Testis (tissue), 3 donors: ENCODE results near the gene KRTDAP. TPM values are rescaled to one million over a fixed set of nuclear protein-coding genes. Genes with fewer than 3 reads are reported as not detected.

Source experiments
- DNase-seq: peaks from one replicate; pipeline ENCODE4 v3.0.0-alpha.2; 2019
- H3K27ac ChIP-seq, 2 donors: fragments of 200-600 bp; sonication (generic); one replicate each; pipeline ENCODE4 v1.5.1; 2019
- H3K27me3 ChIP-seq: fragments of 200-600 bp; sonication (generic); one replicate; pipeline ENCODE4 v1.5.1; 2019
- H3K36me3 ChIP-seq: fragments of 200-600 bp; sonication (generic); one replicate; pipeline ENCODE4 v1.5.1; 2017; ENCODE audit warnings: low read depth; ENCODE audit errors: missing control alignments
- H3K4me1 ChIP-seq: fragments of 200-600 bp; sonication (generic); one replicate; pipeline ENCODE4 v1.5.1; 2019
- H3K4me3 ChIP-seq, 2 donors: fragments of 200-600 bp; sonication (generic); one replicate each; pipeline ENCODE4 v1.5.1; 2017 to 2019
- H3K9me3 ChIP-seq: fragments of 200-600 bp; sonication (generic); one replicate; pipeline ENCODE4 v1.5.1; 2017
- POLR2A ChIP-seq: fragments of 450-650 bp; IDR thresholded peaks from one replicate; pipeline ENCODE4 v1.6.1; 2017; ENCODE audit warnings: antibody characterized with exemption, mild to moderate bottlenecking, moderate library complexity
- WGBS, 2 donors: methylation state at CpG; one replicate each; pipeline ENCODE4 v1.1.5; 2018; 5-methylcytosine and 5-hydroxymethylcytosine counted together
- intact Hi-C: fragments of 100-400 bp; cut with DNase I; formaldehyde crosslinking; loops from one replicate; pipeline ENCODE4 v1.15.1; 2023; ENCODE audit warnings: low total_unique reads
- polyA plus RNA-seq: library from polyadenylated mRNA; stranded (reverse); fragments of 350-450 nt; fragmentation: Illumina TruSeq; extraction: RNeasy Lipid Tissue Mini Kit (QIAGEN cat#74804); gene quantifications from one replicate; pipeline ENCODE4 v1.2.3, GENCODE V29; 2014; ENCODE audit warnings: low read depth, low replicate concordance; ENCODE audit not compliant: insufficient read depth
- total RNA-seq, 2 donors: library from RNA; depleted of rRNA; stranded (reverse); fragments of >200 nt; gene quantifications; one replicate each; pipeline ENCODE4 v1.2.3, GENCODE V29; 2016
- TF ChIP-seq, protein P1 (sequence below), 3 experiments: fragments of 450-650 bp in 2 of 3; fragments of 200-600 bp in 1 of 3; sonication (generic) in 1 of 3; IDR thresholded peaks; one replicate each; pipeline ENCODE4 v1.5.1; 2016 to 2019; ENCODE audit warnings: antibody characterized with exemption in 3 of 3, mild to moderate bottlenecking in 2 of 3, moderate library complexity in 1 of 3

Gene KRTDAP
- total and polyA plus RNA-seq, 3 donors from 2014 or later = 2.7 to 14.5 (median 5.6) TPM

DNA sequence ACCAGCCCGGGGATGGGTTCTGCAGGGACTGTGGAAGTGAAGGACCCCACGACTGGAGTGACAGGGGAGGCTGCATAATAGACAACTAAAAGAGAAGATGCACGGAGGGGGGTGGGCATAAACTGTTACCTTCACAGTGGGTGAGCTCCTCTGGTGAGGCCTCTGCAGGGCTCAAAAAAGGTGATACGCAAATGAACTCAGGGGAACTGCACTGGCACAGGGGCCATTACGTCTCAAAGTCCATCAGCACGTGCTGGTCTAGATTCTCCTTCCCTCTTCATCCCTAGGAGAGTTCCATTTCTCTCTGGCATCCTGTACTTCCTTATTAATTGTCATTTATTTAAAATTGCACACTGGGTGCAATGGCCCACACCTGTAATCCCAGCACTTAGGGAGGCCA, 50.3 kb downstream of the KRTDAP start:
- Histone ChIP-seq H3K27ac (no peak overlapping the region), H3K4me1 (peaks cover 16% of the 10 kb centered on the region), H3K9me3 (no peaks in the 10 kb centered on the region), H3K27me3 (no peaks in the 10 kb centered on the region), H3K36me3 (no peaks in the 10 kb centered on the region), H3K4me3 (no peak overlapping the region)
- intact Hi-C loops = no loop called here
- DNase-seq = no peak
- no peak for TF ChIP-seq POLR2A
- TF ChIP-seq, protein P1, sequence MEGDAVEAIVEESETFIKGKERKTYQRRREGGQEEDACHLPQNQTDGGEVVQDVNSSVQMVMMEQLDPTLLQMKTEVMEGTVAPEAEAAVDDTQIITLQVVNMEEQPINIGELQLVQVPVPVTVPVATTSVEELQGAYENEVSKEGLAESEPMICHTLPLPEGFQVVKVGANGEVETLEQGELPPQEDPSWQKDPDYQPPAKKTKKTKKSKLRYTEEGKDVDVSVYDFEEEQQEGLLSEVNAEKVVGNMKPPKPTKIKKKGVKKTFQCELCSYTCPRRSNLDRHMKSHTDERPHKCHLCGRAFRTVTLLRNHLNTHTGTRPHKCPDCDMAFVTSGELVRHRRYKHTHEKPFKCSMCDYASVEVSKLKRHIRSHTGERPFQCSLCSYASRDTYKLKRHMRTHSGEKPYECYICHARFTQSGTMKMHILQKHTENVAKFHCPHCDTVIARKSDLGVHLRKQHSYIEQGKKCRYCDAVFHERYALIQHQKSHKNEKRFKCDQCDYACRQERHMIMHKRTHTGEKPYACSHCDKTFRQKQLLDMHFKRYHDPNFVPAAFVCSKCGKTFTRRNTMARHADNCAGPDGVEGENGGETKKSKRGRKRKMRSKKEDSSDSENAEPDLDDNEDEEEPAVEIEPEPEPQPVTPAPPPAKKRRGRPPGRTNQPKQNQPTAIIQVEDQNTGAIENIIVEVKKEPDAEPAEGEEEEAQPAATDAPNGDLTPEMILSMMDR (IDR thresholded peaks at IDR 0.05) = no peak
- WGBS, 2 donors = 84 to 92% methylated on average over 6 of the region's 6 CpGs

DNA sequence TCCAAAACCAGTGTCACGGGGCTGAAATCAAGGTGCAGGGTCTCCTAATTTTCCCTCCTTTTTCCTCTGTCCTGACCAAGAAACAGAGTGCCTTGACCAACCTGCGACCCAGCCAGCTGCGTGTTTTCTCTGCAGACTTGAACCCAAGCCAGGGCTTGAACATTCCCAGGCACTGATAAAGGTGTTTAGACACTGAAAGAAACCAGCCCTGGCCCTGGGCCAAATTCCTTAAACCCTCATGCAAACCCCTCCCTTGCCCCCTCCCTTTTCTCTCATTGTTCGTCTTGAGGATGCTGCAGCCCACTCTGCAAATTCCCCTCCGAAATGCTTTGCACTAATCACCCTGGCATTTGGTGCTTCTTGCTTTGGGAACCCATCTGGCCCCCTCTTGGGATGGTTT, 51.7 kb downstream of the KRTDAP start:
- H3K27ac ChIP-seq = no peak overlapping the region
- whole genome bisulfite sequencing, 2 donors = 48 to 75% methylated on average over 5 of the region's 5 CpGs
- no peaks in the 10 kb centered on the region for H3K27me3 ChIP-seq
- no peak for DNase-seq
- no peaks in the 10 kb centered on the region for H3K36me3 ChIP-seq
- H3K4me3 ChIP-seq = no peak overlapping the region
- H3K4me1 ChIP-seq = peaks cover 19% of the 10 kb centered on the region
- TF ChIP-seq, protein P1 (IDR thresholded peaks at IDR 0.05) = no peak
- TF ChIP-seq POLR2A = no peak
- intact Hi-C loops = no loop called here
- H3K9me3 ChIP-seq = no peaks in the 10 kb centered on the region

DNA sequence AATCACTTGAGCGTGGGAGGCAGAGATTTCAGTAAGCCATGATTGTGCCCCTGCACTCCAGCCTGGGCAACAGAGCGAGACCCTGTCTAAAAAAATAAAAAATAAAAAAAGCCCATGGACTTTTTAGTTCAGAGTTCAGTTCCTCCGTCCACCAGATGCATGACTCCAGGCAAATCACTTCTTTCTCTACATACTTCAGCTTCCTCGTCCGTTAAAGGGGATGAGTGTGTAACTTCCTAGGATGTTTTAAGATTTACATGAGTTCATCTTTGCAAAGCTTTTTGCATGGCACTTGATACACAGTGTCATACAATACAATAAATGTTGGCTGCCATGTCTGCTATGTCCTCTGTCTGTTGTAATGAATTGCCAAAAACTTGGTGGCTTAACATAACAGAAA, 52.2 kb downstream of the KRTDAP start:
- Histone ChIP-seq H3K27ac (no peak overlapping the region), H3K27me3 (no peaks in the 10 kb centered on the region), H3K4me3 (no peak overlapping the region), H3K36me3 (no peaks in the 10 kb centered on the region), H3K9me3 (no peaks in the 10 kb centered on the region), H3K4me1 (peaks cover 19% of the 10 kb centered on the region)
- WGBS, 2 donors = 78 to 80% methylated on average over 5 of the region's 5 CpGs
- no peak for DNase-seq
- TF ChIP-seq POLR2A = no peak
- TF ChIP-seq, protein P1 (IDR thresholded peaks at IDR 0.05) = no peak
- intact Hi-C loops = no loop called here

DNA sequence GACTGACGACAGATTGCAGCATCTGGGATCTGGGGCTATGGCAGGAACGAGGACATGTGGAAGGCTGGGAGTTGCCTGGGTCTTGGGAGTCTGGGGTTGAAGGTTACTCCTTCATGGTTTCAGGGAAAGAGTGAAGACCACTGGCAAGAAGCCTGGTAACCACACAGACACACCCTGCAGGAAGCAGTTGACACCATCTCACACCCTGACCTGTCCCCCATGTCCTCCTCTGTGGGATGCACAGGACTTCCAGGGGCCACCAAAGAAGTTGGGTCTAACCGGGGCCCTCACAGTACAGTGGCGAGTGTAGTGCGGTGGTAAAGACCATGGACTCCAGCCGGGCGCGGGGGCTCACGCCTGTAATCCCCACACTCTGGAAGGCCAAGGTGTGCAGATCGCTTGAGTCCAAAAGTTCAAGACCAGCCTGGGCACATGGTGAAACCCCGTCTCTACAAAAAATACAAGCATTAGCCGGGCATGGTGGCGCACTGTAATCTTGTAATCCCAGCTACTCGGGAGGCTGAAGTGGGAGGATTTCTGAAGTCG, 52.8 kb downstream of the KRTDAP start:
- intact Hi-C loops = no loop called here
- 80 to 87% methylated on average over 15 of the region's 15 CpGs for WGBS, 2 donors
- H3K4me1 ChIP-seq = peaks cover 19% of the 10 kb centered on the region
- no peak overlapping the region for H3K27ac ChIP-seq
- H3K36me3 ChIP-seq = no peaks in the 10 kb centered on the region
- DNase-seq = no peak
- no peaks in the 10 kb centered on the region for H3K9me3 ChIP-seq
- no peaks in the 10 kb centered on the region for H3K27me3 ChIP-seq
- H3K4me3 ChIP-seq = no peak overlapping the region
- TF ChIP-seq, protein P1 (IDR thresholded peaks at IDR 0.05) = no peak
- TF ChIP-seq POLR2A = no peak

Other genes with a start within 250 kb of the KRTDAP start
- 100 to 1,000 TPM; 154 to 195 TPM for gene LSR, start 241.5 kb downstream of the KRTDAP start, total RNA-seq
- gene LSR, start 241.5 kb downstream of the KRTDAP start, polyA plus RNA-seq = 85.7 TPM
- gene USF2, start 221.5 kb downstream of the KRTDAP start, total RNA-seq = 100 to 1,000 TPM; 105 to 123 TPM
- gene USF2, start 221.5 kb downstream of the KRTDAP start, polyA plus RNA-seq = 83.1 TPM
- gene HAMP, start 207.9 kb downstream of the KRTDAP start, total RNA-seq = not detected
- 1.6 TPM for gene HAMP, start 207.9 kb downstream of the KRTDAP start, polyA plus RNA-seq
- gene MAG, start 198.3 kb downstream of the KRTDAP start, total RNA-seq = 10 to 100 TPM; 10.8 to 18.4 TPM
- gene MAG, start 198.3 kb downstream of the KRTDAP start, polyA plus RNA-seq = 5.4 TPM
- gene CD22, start 161.3 kb downstream of the KRTDAP start, total RNA-seq = 10 to 100 TPM; 15.0 TPM
- gene CD22, start 161.3 kb downstream of the KRTDAP start, polyA plus RNA-seq = 10.1 TPM
- gene FFAR1, start 142.6 kb downstream of the KRTDAP start, total RNA-seq = under 1 TPM; 0.31 to 0.81 TPM
- gene FFAR1, start 142.6 kb downstream of the KRTDAP start, polyA plus RNA-seq = 0.26 TPM
- under 1 TPM; 0.25 to 0.47 TPM for gene FFAR3, start 132.0 kb downstream of the KRTDAP start, total RNA-seq
- gene FFAR3, start 132.0 kb downstream of the KRTDAP start, polyA plus RNA-seq = not detected
- not detected for gene GPR42, start 119.4 kb downstream of the KRTDAP start, total RNA-seq
- not detected for gene GPR42, start 119.4 kb downstream of the KRTDAP start, polyA plus RNA-seq
- not detected for gene FFAR2, start 42.2 kb downstream of the KRTDAP start, total RNA-seq
- gene FFAR2, start 42.2 kb downstream of the KRTDAP start, polyA plus RNA-seq = 0.20 TPM
- gene DMKN, start 23.2 kb upstream of the KRTDAP start, total RNA-seq = 1 to 10 TPM; 5.8 to 7.9 TPM
- gene DMKN, start 23.2 kb upstream of the KRTDAP start, polyA plus RNA-seq = 24.0 TPM
- under 1 TPM; 0.16 to 0.19 TPM for gene SBSN, start 37.8 kb upstream of the KRTDAP start, total RNA-seq
- gene SBSN, start 37.8 kb upstream of the KRTDAP start, polyA plus RNA-seq = 0.47 TPM
- gene GAPDHS, start 43.0 kb upstream of the KRTDAP start, total RNA-seq = 100 to 1,000 TPM; 123 to 338 TPM
- 363 TPM for gene GAPDHS, start 43.0 kb upstream of the KRTDAP start, polyA plus RNA-seq
- gene TMEM147, start 55.2 kb upstream of the KRTDAP start, total RNA-seq = 100 to 1,000 TPM; 125 TPM
- 146 TPM for gene TMEM147, start 55.2 kb upstream of the KRTDAP start, polyA plus RNA-seq
- gene ATP4A, start 73.2 kb upstream of the KRTDAP start, total RNA-seq = 1 to 10 TPM in 1 of 2 donors, under 1 TPM in 1; 0.87 to 1.1 TPM
- 1.1 TPM for gene ATP4A, start 73.2 kb upstream of the KRTDAP start, polyA plus RNA-seq
- under 1 TPM in 1 of 2 donors, not detected in 1; 0.74 TPM for gene PMIS2, start 95.7 kb upstream of the KRTDAP start, total RNA-seq
- 2.0 TPM for gene PMIS2, start 95.7 kb upstream of the KRTDAP start, polyA plus RNA-seq
- 10 to 100 TPM; 25.5 to 33.9 TPM for gene HAUS5, start 122.3 kb upstream of the KRTDAP start, total RNA-seq
- 24.4 TPM for gene HAUS5, start 122.3 kb upstream of the KRTDAP start, polyA plus RNA-seq
- gene RBM42, start 138.6 kb upstream of the KRTDAP start, total RNA-seq = 100 to 1,000 TPM; 105 to 109 TPM
- gene RBM42, start 138.6 kb upstream of the KRTDAP start, polyA plus RNA-seq = 64.2 TPM
- gene ETV2, start 151.3 kb upstream of the KRTDAP start, total RNA-seq = 10 to 100 TPM in 1 of 2 donors, 1 to 10 TPM in 1; 4.8 to 14.4 TPM
- 27.2 TPM for gene ETV2, start 151.3 kb upstream of the KRTDAP start, polyA plus RNA-seq
- gene COX6B1, start 157.9 kb upstream of the KRTDAP start, total RNA-seq = 100 to 1,000 TPM; 198 to 262 TPM
- 322 TPM for gene COX6B1, start 157.9 kb upstream of the KRTDAP start, polyA plus RNA-seq
- gene UPK1A, start 176.1 kb upstream of the KRTDAP start, total RNA-seq = under 1 TPM; 0.37 to 0.47 TPM
- 1.0 TPM for gene UPK1A, start 176.1 kb upstream of the KRTDAP start, polyA plus RNA-seq
- gene ZBTB32, start 214.1 kb upstream of the KRTDAP start, total RNA-seq = 10 to 100 TPM; 26.1 to 32.5 TPM
- 125 TPM for gene ZBTB32, start 214.1 kb upstream of the KRTDAP start, polyA plus RNA-seq
- gene KMT2B, start 227.5 kb upstream of the KRTDAP start, total RNA-seq = 100 to 1,000 TPM; 109 to 110 TPM
- 73.3 TPM for gene KMT2B, start 227.5 kb upstream of the KRTDAP start, polyA plus RNA-seq